GM12892 (cell line): ENCODE measurements around the gene OGFRL1.

Source experiments
- POLR2A ChIP-seq: IDR thresholded peaks from 2 replicates; pipeline ENCODE4 v1.6.1; 2011; ENCODE audit warnings: low read depth, low read length, control low read depth
- POLR2AphosphoS5 ChIP-seq: IDR thresholded peaks from 2 replicates; pipeline ENCODE4 v1.6.1; 2011; ENCODE audit warnings: low read depth, low read length, control low read depth
- TAF1 ChIP-seq: IDR thresholded peaks from 2 replicates; pipeline ENCODE4 v1.6.1; 2011; ENCODE audit warnings: low read depth, mild to moderate bottlenecking, control low read depth, low read length, borderline replicate concordance

GRCh38 chr6:71245265-71246049 is 43.2 kb upstream of the OGFRL1 start:
- TF ChIP-seq POLR2A (no peak), TAF1 (no peak), POLR2AphosphoS5 (no peak)
